Bronchial epithelial cell (primary cell): Measurements from ENCODE around the gene XPO5. TPM values are rescaled to one million over a fixed set of nuclear protein-coding genes. Genes with fewer than 3 reads are reported as not detected.
"Not testable (repeated sequence)": the region's sequence is repeated elsewhere in the genome, so short reads cannot be mapped to it uniquely, and the experiment has no call there.

Source experiments
- DNase-seq: peaks from one replicate; pipeline ENCODE4 v3.0.0-alpha.2; 2010; ENCODE audit warnings: low read depth
- FAIRE-seq: peaks from 2 replicates; lab custom pipeline; 2011; peaks lifted over from hg19 to GRCh38; lab: Jason Lieb, UNC
- H3K27me3 ChIP-seq: 2 replicates; pipeline ENCODE4 v1.5.1; 2011; ENCODE audit warnings: low read length; ENCODE audit not compliant: control insufficient read depth, insufficient read depth
- H3K36me3 ChIP-seq: 2 replicates; pipeline ENCODE4 v1.5.1; 2011; ENCODE audit warnings: low read length; ENCODE audit not compliant: control insufficient read depth, insufficient read depth
- H3K4me3 ChIP-seq: 2 replicates; pipeline ENCODE4 v1.5.1; 2011; ENCODE audit warnings: mild to moderate bottlenecking, low read depth, low read length, control low read depth
- CTCF ChIP-seq: IDR thresholded peaks from 2 replicates; pipeline ENCODE4 v1.5.1; 2011; ENCODE audit warnings: mild to moderate bottlenecking, moderate library complexity, low read length, control low read depth, inconsistent platforms; ENCODE audit not compliant: insufficient read depth, severe bottlenecking
- total RNA-seq: library from RNA; depleted of rRNA; stranded (reverse); fragments of >200 nt; gene quantifications from 2 replicates; pipeline ENCODE4 v1.2.1, GENCODE V29; 2014

The XPO5 gene
- total RNA-seq, 1 donor from 2014 or later: 35.8 TPM

DNA sequence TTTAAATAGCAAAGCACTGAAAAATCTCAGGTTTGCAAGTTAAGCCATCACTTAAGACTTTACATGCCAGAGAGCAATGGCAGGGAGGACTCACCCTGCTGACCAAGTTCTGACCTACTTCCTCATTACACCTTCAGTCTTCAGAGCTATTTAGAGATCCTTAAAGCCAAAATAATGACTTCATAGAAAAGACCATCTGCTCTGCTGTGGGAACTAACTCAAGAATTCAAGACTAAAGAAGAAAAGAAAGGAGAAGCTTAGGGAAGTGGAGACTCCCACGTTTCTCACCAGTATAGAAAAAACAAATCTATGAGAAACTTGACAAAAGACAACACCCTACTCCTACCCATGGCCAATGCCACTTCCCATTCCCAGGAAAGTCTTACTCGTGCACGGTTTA, 28.6 kb downstream of the XPO5 start:
- no peak for TF ChIP-seq CTCF
- FAIRE-seq (no peak), DNase-seq (no peak)
- no peaks in the 10 kb centered on the region for H3K27me3 ChIP-seq
- H3K36me3 ChIP-seq: peaks cover 24% of the 10 kb centered on the region
- H3K4me3 ChIP-seq: no peak overlapping the region

DNA sequence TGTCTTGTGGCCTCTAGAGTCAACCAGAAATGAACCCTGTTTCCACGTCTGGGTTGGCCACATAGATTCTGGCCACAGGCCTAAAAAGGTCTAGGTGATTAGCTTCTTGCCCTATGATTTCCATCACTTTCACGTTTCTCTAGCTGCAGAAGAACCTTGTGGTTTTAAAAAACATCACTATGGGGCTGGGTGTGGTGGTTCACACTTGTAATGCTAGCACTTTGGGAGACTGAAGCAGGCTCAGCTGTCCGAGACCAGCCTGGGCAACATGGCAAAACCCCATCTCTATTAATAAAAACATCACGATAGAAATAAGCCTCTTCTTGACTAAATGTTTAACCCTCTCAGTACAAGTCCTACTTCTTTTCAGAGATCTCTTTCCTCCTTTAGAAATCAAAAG, 31.4 kb downstream of the XPO5 start:
- H3K36me3 ChIP-seq: peaks cover 15% of the 10 kb centered on the region

DNA sequence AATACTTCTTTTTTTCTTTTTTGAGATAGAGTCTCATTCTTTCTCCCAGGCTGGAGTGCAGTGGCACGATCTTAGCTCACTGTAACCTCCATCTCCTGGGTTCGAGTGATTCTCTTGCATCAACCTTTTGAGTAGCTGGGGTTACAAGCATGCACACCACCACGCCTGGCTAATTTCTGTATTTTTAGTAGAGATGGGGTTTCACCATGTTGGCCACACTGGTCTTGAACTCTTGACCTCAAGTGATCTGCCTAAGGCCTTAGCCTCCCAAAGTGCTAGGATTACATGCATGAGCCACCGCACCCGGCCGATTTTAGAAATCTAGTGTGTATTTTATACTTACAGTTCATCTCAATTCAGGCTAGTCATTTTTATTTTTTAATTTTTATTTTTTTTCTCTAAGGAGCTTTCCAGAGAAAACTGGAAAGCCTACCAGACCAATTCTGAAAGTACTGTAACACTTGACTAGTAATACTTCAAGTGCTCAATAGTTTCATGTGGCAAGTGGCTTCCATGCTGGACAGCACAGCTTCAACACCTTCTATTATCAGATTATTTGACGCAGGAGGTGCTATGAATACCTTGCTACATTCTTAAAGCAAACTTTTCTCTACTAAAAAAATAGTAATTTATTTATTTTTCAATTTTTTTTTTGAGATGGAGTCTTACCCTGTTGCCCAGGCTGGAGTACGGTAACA, 33.9 kb downstream of the XPO5 start:
- peaks cover 9% of the 10 kb centered on the region for H3K36me3 ChIP-seq
- TF ChIP-seq CTCF: no peak
- H3K4me3 ChIP-seq: no peak overlapping the region
- FAIRE-seq (no peak), DNase-seq (no peak)
- no peaks in the 10 kb centered on the region for H3K27me3 ChIP-seq

More for the DNA sequence above, 31.4 kb downstream of the XPO5 start:
- no peak for DNase-seq
- H3K27me3 ChIP-seq: no peaks in the 10 kb centered on the region
- FAIRE-seq: no peak
- H3K4me3 ChIP-seq: no peak overlapping the region
- TF ChIP-seq CTCF: no peak

GRCh38 chr6:43540507-43540906, 35.3 kb downstream of the XPO5 start:
- DNase-seq: no peak
- no peaks in the 10 kb centered on the region for H3K27me3 ChIP-seq
- H3K4me3 ChIP-seq: no peak overlapping the region
- no peak for TF ChIP-seq CTCF
- FAIRE-seq: no peak
- H3K36me3 ChIP-seq: peaks cover 9% of the 10 kb centered on the region

- H3K4me3 ChIP-seq, H3K36me3 ChIP-seq, DNase-seq, FAIRE-seq, H3K27me3 ChIP-seq: not testable (repeated sequence)
These were observed 36.4 kb downstream of the XPO5 start for GRCh38 chr6:43539409-43539808.

DNA sequence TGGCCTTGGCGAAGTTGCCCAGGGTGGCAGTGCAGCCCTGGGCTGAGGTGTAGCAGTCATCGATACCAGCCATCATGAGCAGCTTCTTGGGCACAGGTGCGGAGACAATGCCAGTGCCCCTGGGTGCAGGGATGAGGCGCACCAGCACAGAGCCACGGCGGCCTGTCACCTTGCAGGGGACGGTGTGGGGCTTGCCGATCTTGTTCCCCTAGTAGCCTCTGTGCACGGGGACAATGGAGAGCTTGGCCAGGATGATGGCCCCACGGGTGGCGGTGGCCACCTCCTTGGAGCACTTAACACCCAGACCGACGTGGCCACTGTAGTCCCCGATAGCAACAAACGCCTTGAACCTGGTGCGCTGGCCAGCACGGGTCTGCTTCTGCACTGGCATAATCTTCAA, 36.9 kb downstream of the XPO5 start:
- not testable (repeated sequence) for H3K4me3 ChIP-seq, FAIRE-seq, DNase-seq, H3K27me3 ChIP-seq, H3K36me3 ChIP-seq

DNA sequence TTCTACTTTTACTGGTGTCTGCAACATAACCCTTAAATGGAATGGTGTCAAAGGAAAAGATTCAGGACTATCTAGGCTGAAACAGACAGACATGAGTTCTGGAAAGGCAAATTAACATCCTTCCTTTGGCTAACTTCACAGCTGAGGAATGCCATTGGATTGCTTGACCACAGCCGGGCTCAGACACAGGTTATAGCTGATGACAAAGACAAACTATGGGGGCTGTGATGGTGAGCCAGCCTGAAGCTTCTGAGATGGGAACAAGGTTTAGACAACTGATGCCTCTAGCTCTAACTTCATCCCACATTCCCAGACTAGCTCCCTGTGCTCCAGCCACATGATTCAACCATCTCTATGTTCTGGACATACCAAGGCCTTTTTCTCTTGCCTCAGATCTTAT, 43.6 kb downstream of the XPO5 start:
- DNase-seq (no peak), FAIRE-seq (no peak)
- peaks cover 22% of the 10 kb centered on the region for H3K36me3 ChIP-seq
- H3K27me3 ChIP-seq: no peaks in the 10 kb centered on the region
- no peak overlapping the region for H3K4me3 ChIP-seq
- TF ChIP-seq CTCF: no peak
